ENCODE measurements around the gene DPYSL5. TPM values are rescaled to one million over a fixed set of nuclear protein-coding genes. Genes with fewer than 3 reads are reported as not detected.

Gene DPYSL5
- total and polyA plus RNA-seq, 2 of the 8 experiments (the other 6 are each of a cell fraction or from before 2014, with no cell fraction given), result 11.9 to 16.4 TPM

- no peak overlapping the region for H2BK12ac ChIP-seq (ENCODE audit: low read depth, low read length)
- no peak overlapping the region for H3K23ac ChIP-seq (ENCODE audit: insufficient read length)
- no peaks in the 10 kb centered on the region for H3K79me1 ChIP-seq (ENCODE audit: low read depth, low read length)
- no peak overlapping the region for H3K4ac ChIP-seq (replicated peaks; ENCODE audit: insufficient read length, low read depth, low read length)
- H2BK120ac ChIP-seq (replicated peaks; ENCODE audit: low read depth, low read length), result no peak overlapping the region
- H3K9ac ChIP-seq (replicated peaks in 1 of 4; ENCODE audit: extremely low read depth in 1 of 4, low read depth in 3 of 4, low read length in 3 of 4), result no peak overlapping the region
- H3K79me2 ChIP-seq (ENCODE audit: control insufficient read depth in 1 of 2, insufficient read depth in 2 of 2, low read length in 2 of 2), result no peaks in the 10 kb centered on the region
- CTCF ChIA-PET (ENCODE audit: partially characterized antibody), result interaction anchor here (0.6 to 6.9 kb wide), 7 partner anchors 11 to 69 kb away, joined by 3 to 39 read pairs (median 4); no protein-coding TSS in a partner anchor
- no peak overlapping the region for H2BK15ac ChIP-seq (ENCODE audit: low read length)
- no peak overlapping the region for H2BK5ac ChIP-seq (ENCODE audit: low read depth, low read length)
- no peak overlapping the region for H4K91ac ChIP-seq (replicated peaks; ENCODE audit: insufficient read length, low read length)
- H3K23me2 ChIP-seq (ENCODE audit: low read depth, low read length), result no peaks in the 10 kb centered on the region
- no peak overlapping the region for H4K5ac ChIP-seq (ENCODE audit: insufficient read length, low read depth, low read length)
- no peak overlapping the region; the same call in 1 of the 2 replicates for H4K8ac ChIP-seq (ENCODE audit: extremely low read depth, insufficient read depth, low read length)
- no peak overlapping the region for H3K4me3 ChIP-seq (ENCODE audit: extremely low read depth in 1 of 4, insufficient read depth in 2 of 4, low read depth in 3 of 4, low read length in 4 of 4)
- no peaks in the 10 kb centered on the region for H4K20me1 ChIP-seq (replicated peaks in 1 of 2; ENCODE audit: control insufficient read depth in 1 of 2, insufficient read depth in 2 of 2, low read length in 2 of 2)
- H3K36me3 ChIP-seq (ENCODE audit: control insufficient read depth in 2 of 4, insufficient read depth in 4 of 4, low read length in 3 of 4), result no peaks in the 10 kb centered on the region
- H2BK20ac ChIP-seq (ENCODE audit: low read length), result no peak overlapping the region
- H3K27ac ChIP-seq (ENCODE audit: low read depth, low read length), result no peak overlapping the region
- TF ChIP-seq EP300 (IDR thresholded peaks at IDR 0.05; ENCODE audit: borderline replicate concordance in 1 of 2, low read depth in 2 of 2, low read length in 2 of 2) (no peak), RNF2 (IDR thresholded peaks at IDR 0.05; ENCODE audit: borderline replicate concordance, low read depth, low read length, missing control alignments, poor library complexity, severe bottlenecking) (no peak), GABPA (IDR thresholded peaks at IDR 0.05; ENCODE audit: borderline replicate concordance, insufficient read depth, low read length) (no peak)
- no peak overlapping the region for H2AK5ac ChIP-seq (ENCODE audit: low read depth, low read length)
- no peaks in the 10 kb centered on the region for H3K9me3 ChIP-seq (ENCODE audit: insufficient read depth in 2 of 2, low read depth in 1 of 2, low read length in 1 of 2)
- no peak overlapping the region for H3K14ac ChIP-seq (ENCODE audit: insufficient read length)
- H2AFZ ChIP-seq (ENCODE audit: low read length), result no peak overlapping the region
- no peak overlapping the region for H3K56ac ChIP-seq (replicated peaks; ENCODE audit: insufficient read length, low read depth, low read length)
- POLR2A ChIA-PET (ENCODE audit: partially characterized antibody), result no interaction called here
- no peak overlapping the region for H3K18ac ChIP-seq (ENCODE audit: extremely low read depth, low read length)
- peaks cover 10 to 28% (median 20%) of the 10 kb centered on the region in 4 experiments for H3K4me1 ChIP-seq (replicated peaks in 1 of 4; ENCODE audit: control insufficient read depth in 3 of 4, insufficient read depth in 4 of 4, low read length in 3 of 4)
- H3K27me3 ChIP-seq (replicated peaks in 1 of 4; ENCODE audit: control insufficient read depth in 3 of 4, extremely low read depth in 1 of 4, insufficient read depth in 3 of 4, low read length in 3 of 4), result no peaks in the 10 kb centered on the region; a peak in 1 of 7 replicates
- DNase-seq (ENCODE audit: low read depth in 1 of 2, low spot score in 2 of 2) (peak in 1 of 2 experiments; percentile 16), FAIRE-seq (no peak)
- WGBS, 2 experiments (ENCODE audit: extremely low coverage in 1 of 2, insufficient coverage in 1 of 2, insufficient read length in 1 of 2, insufficient replicate concordance in 2 of 2, low coverage in 1 of 2, low lambda C conversion rate in 2 of 2, missing lambda C conversion rate in 1 of 2), result 93% methylated on average over 5 of the region's 5 CpGs; no CpG with 5 or more reads in 1 of the 2 experiments
- 0 out of 4 replicates have a peak overlapping the region, but pooled peaks of 1 of the 2 experiments have one; percentile 25 for H3K4me2 ChIP-seq (ENCODE audit: insufficient read depth in 1 of 2, low read depth in 2 of 2, low read length in 2 of 2)
Observed at GRCh38 chr2:26915316-26915715, 67.4 kb downstream of the DPYSL5 start.
